HL-60 (cell line): ENCODE measurements around the gene ANKEF1.

Source experiments
- CTCF ChIP-seq: IDR thresholded peaks from one replicate; pipeline ENCODE4 v1.5.1; 2011; ENCODE audit warnings: low read length, control low read depth, inconsistent platforms; ENCODE audit not compliant: insufficient read depth
- GABPA ChIP-seq: IDR thresholded peaks from 2 replicates; pipeline ENCODE4 v1.6.1; 2012; ENCODE audit warnings: low read depth
- POLR2AphosphoS5 ChIP-seq: IDR thresholded peaks from 2 replicates; pipeline ENCODE4 v1.6.1; 2012; ENCODE audit warnings: low read depth
- REST ChIP-seq: IDR thresholded peaks from 2 replicates; pipeline ENCODE4 v1.6.1; 2012; ENCODE audit warnings: low read depth; ENCODE audit not compliant: insufficient replicate concordance
- SPI1 ChIP-seq: IDR thresholded peaks from 2 replicates; pipeline ENCODE4 v1.6.1; 2012; ENCODE audit warnings: low read depth, mild to moderate bottlenecking, borderline replicate concordance

GRCh38 chr20:10004900-10005299 is 29.9 kb upstream of the ANKEF1 start:
- no peak for TF ChIP-seq REST
- no peak for TF ChIP-seq CTCF
- TF ChIP-seq GABPA, result no peak
- TF ChIP-seq POLR2AphosphoS5, result no peak
- TF ChIP-seq SPI1, result no peak
